ENCODE results near the gene FEN1. TPM values are rescaled to one million over a fixed set of nuclear protein-coding genes. Genes with fewer than 3 reads are reported as not detected.

Gene FEN1
- total RNA-seq, 1 donor from 2014 or later = 23.9 TPM

- ATAC-seq (ENCODE audit: low read depth) (no peak), DNase-seq (no peak)
- CTCF ChIA-PET = interaction anchor here (3.1 kb wide), 1 partner anchor 362 kb away, joined by 20 read pairs; no protein-coding TSS in a partner anchor
- no peaks in the 10 kb centered on the region for H3K4me1 Mint-ChIP-seq
- no peaks in the 10 kb centered on the region for H3K36me3 Mint-ChIP-seq (ENCODE audit: low read depth)
- no peak overlapping the region for H3K4me3 Mint-ChIP-seq
- no peak for TF ChIP-seq CTCF (IDR thresholded peaks at IDR 0.05)
- H3K9me3 Mint-ChIP-seq = no peaks in the 10 kb centered on the region
- peaks cover 11% of the 10 kb centered on the region for H3K27me3 Mint-ChIP-seq
- no peak overlapping the region for H3K27ac Mint-ChIP-seq
- POLR2A ChIA-PET = no interaction called here
- intact Hi-C loops (cut with micrococcal nuclease) = no loop called here
Observed at GRCh38 chr11:61745781-61746441, 46.8 kb upstream of the FEN1 start.

- ATAC-seq (ENCODE audit: low read depth) = no peak
- no peak for DNase-seq
- no peak for TF ChIP-seq CTCF (IDR thresholded peaks at IDR 0.05)
- Mint-ChIP-seq H3K9me3 (no peaks in the 10 kb centered on the region), H3K27ac (no peak overlapping the region), H3K27me3 (peaks cover 17% of the 10 kb centered on the region), H3K36me3 (ENCODE audit: low read depth) (no peaks in the 10 kb centered on the region), H3K4me3 (no peak overlapping the region), H3K4me1 (no peaks in the 10 kb centered on the region)
- CTCF ChIA-PET = interaction anchor here (1.0 to 3.1 kb wide), 6 partner anchors 12 to 361 kb away, joined by 3 to 20 read pairs (median 3); no protein-coding TSS in a partner anchor
- intact Hi-C loops (cut with micrococcal nuclease) = loop anchor here (1.0 kb wide), 1 partner anchor 362 kb away; no protein-coding TSS in a partner anchor
- POLR2A ChIA-PET = no interaction called here
Observed at GRCh38 chr11:61746442-61747191, 46.1 kb upstream of the FEN1 start.

GRCh38 chr11:61747192-61747966, 45.3 kb upstream of the FEN1 start:
- ATAC-seq (ENCODE audit: low read depth) (peak; percentile 51), DNase-seq (peak; percentile 42)
- POLR2A ChIA-PET = no interaction called here
- Mint-ChIP-seq H3K4me1 (peaks cover 4% of the 10 kb centered on the region), H3K4me3 (no peak overlapping the region), H3K27ac (no peak overlapping the region), H3K9me3 (no peaks in the 10 kb centered on the region), H3K27me3 (peaks cover 22% of the 10 kb centered on the region), H3K36me3 (ENCODE audit: low read depth) (no peaks in the 10 kb centered on the region)
- CTCF ChIA-PET = interaction anchor here (0.7 to 3.1 kb wide), 7 partner anchors 11 to 361 kb away, joined by 3 to 20 read pairs (median 3); no protein-coding TSS in a partner anchor
- peak; percentile 39 for TF ChIP-seq CTCF (IDR thresholded peaks at IDR 0.05)
- intact Hi-C loops (cut with micrococcal nuclease) = loop anchor here (1.0 kb wide), 1 partner anchor 361 kb away; no protein-coding TSS in a partner anchor

GRCh38 chr11:61747967-61748285, 44.8 kb upstream of the FEN1 start:
- no peak for TF ChIP-seq CTCF (IDR thresholded peaks at IDR 0.05)
- Mint-ChIP-seq H3K27me3 (peaks cover 23% of the 10 kb centered on the region), H3K27ac (no peak overlapping the region), H3K36me3 (ENCODE audit: low read depth) (no peaks in the 10 kb centered on the region), H3K9me3 (no peaks in the 10 kb centered on the region), H3K4me1 (peaks cover 5% of the 10 kb centered on the region), H3K4me3 (no peak overlapping the region)
- ATAC-seq (ENCODE audit: low read depth) (no peak), DNase-seq (no peak)
- intact Hi-C loops (cut with micrococcal nuclease) = loop anchor here (1.0 kb wide), 1 partner anchor 360 kb away; no protein-coding TSS in a partner anchor
- CTCF ChIA-PET = interaction anchor here (0.7 to 3.1 kb wide), 4 partner anchors 14 to 360 kb away, joined by 3 to 20 read pairs (median 6); no protein-coding TSS in a partner anchor
- POLR2A ChIA-PET = no interaction called here
